Left hindlimb (tissue), 1 donor: ENCODE data around the gene NIP7.

Experiments
- DNase-seq: peaks from one replicate; pipeline ENCODE4 v3.0.0-alpha.2; 2018

Gene NIP7

GRCh38 chr16:69319381-69319780, 20.2 kb upstream of the NIP7 start:
- DNase-seq: no peak

GRCh38 chr16:69319826-69320739, 19.5 kb upstream of the NIP7 start:
- no peak for DNase-seq

- DNase-seq: no peak
Observed at GRCh38 chr16:69320740-69321073, 18.9 kb upstream of the NIP7 start.

- no peak for DNase-seq
Observed at GRCh38 chr16:69321080-69321479, 18.5 kb upstream of the NIP7 start.

GRCh38 chr16:69322343-69322742, 17.2 kb upstream of the NIP7 start:
- no peak for DNase-seq

- no peak for DNase-seq
Observed at GRCh38 chr16:69323415-69323814, 16.2 kb upstream of the NIP7 start.

- no peak for DNase-seq
Observed at GRCh38 chr16:69324013-69324531, 15.5 kb upstream of the NIP7 start.

GRCh38 chr16:69324585-69325253, 14.9 kb upstream of the NIP7 start:
- DNase-seq: no peak

GRCh38 chr16:69325784-69326171, 13.8 kb upstream of the NIP7 start:
- DNase-seq: no peak

GRCh38 chr16:69326172-69326873, 13.2 kb upstream of the NIP7 start:
- DNase-seq: no peak

- no peak for DNase-seq
Observed at GRCh38 chr16:69327585-69328310, 11.8 kb upstream of the NIP7 start.

GRCh38 chr16:69328854-69329316, 10.7 kb upstream of the NIP7 start:
- no peak for DNase-seq

- DNase-seq: peak; percentile 57
Observed at GRCh38 chr16:69329369-69330285, 9.9 kb upstream of the NIP7 start.

- DNase-seq: peak; percentile 96
Observed at GRCh38 chr16:69330286-69331109, 9.1 kb upstream of the NIP7 start, which contains the start of gene PDF. TSS of gene PDF (minus strand) at chr16:69330588. CDS start at chr16:69330570, 18 bp downstream.

- DNase-seq: no peak
Observed at GRCh38 chr16:69334696-69335095, 4.9 kb upstream of the NIP7 start.

- no peak for DNase-seq
Observed at GRCh38 chr16:69338557-69339288, 849 bp upstream of the NIP7 start.

- no peak for DNase-seq
Observed at GRCh38 chr16:69340095-69340644, 598 bp downstream of the NIP7 start.

- no peak for DNase-seq
Observed at GRCh38 chr16:69344171-69344570, 4.6 kb downstream of the NIP7 start.

- no peak for DNase-seq
Observed at GRCh38 chr16:69345923-69346322, 6.4 kb downstream of the NIP7 start.
